HG02885 (cell line): ENCODE data around the gene DUSP7.

Source experiments
- ATAC-seq: cut with Tn5 transposase; IDR thresholded peaks from one replicate; pipeline ENCODE4 v1.9.1; 2021; ENCODE audit warnings: mild to moderate bottlenecking; ENCODE audit not compliant: unreplicated experiment, poor library complexity

Gene DUSP7

GRCh38 chr3:52069135-52069534 is 12.8 kb upstream of the DUSP7 start:
- no peak for ATAC-seq

- ATAC-seq = no peak
Observed at GRCh38 chr3:52068730-52069129, 12.4 kb upstream of the DUSP7 start.

- ATAC-seq = no peak
Observed at GRCh38 chr3:52068055-52068571, 11.7 kb upstream of the DUSP7 start.

GRCh38 chr3:52067526-52067925 is 11.2 kb upstream of the DUSP7 start:
- ATAC-seq = no peak

- ATAC-seq = no peak
Observed at GRCh38 chr3:52067046-52067445, 10.7 kb upstream of the DUSP7 start.

- no peak for ATAC-seq
Observed at GRCh38 chr3:52065264-52065756, 8.9 kb upstream of the DUSP7 start.

GRCh38 chr3:52064561-52064960 is 8.2 kb upstream of the DUSP7 start:
- ATAC-seq = no peak

GRCh38 chr3:52063026-52063723 is 6.8 kb upstream of the DUSP7 start:
- ATAC-seq = no peak

GRCh38 chr3:52062505-52062904 is 6.1 kb upstream of the DUSP7 start:
- peak; percentile 45 for ATAC-seq

- no peak for ATAC-seq
Observed at GRCh38 chr3:52061121-52061910, 4.9 kb upstream of the DUSP7 start.

GRCh38 chr3:52059781-52060180 is 3.4 kb upstream of the DUSP7 start:
- ATAC-seq = no peak

GRCh38 chr3:52057812-52058495 is 1.6 kb upstream of the DUSP7 start:
- no peak for ATAC-seq

GRCh38 chr3:52056968-52057811 is 819 bp upstream of the DUSP7 start:
- peak; percentile 81 for ATAC-seq

GRCh38 chr3:52055537-52056351 is 627 bp downstream of the DUSP7 start:
- ATAC-seq = peak; percentile 15

GRCh38 chr3:52054661-52055511 is 1.5 kb downstream of the DUSP7 start:
- ATAC-seq = no peak

- ATAC-seq = no peak
Observed at GRCh38 chr3:52053307-52054304, 2.8 kb downstream of the DUSP7 start.

- no peak for ATAC-seq
Observed at GRCh38 chr3:52052831-52053306, 3.5 kb downstream of the DUSP7 start.
